HG03558 (cell line): Measurements from ENCODE around the gene FTCD.
"Not testable (repeated sequence)": the region's sequence is repeated elsewhere in the genome, so short reads cannot be mapped to it uniquely, and the experiment has no call there.

Source experiments
- ATAC-seq: cut with Tn5 transposase; IDR thresholded peaks from one replicate; pipeline ENCODE4 v1.9.1; 2021; ENCODE audit warnings: moderate number of reproducible peaks; ENCODE audit not compliant: unreplicated experiment; ENCODE audit errors: extremely low read depth

The FTCD gene

GRCh38 chr21:46172863-46173528, 17.6 kb upstream of the FTCD start:
- ATAC-seq = no peak

- ATAC-seq = no peak
These were observed 16.9 kb upstream of the FTCD start for GRCh38 chr21:46171996-46172862.

DNA sequence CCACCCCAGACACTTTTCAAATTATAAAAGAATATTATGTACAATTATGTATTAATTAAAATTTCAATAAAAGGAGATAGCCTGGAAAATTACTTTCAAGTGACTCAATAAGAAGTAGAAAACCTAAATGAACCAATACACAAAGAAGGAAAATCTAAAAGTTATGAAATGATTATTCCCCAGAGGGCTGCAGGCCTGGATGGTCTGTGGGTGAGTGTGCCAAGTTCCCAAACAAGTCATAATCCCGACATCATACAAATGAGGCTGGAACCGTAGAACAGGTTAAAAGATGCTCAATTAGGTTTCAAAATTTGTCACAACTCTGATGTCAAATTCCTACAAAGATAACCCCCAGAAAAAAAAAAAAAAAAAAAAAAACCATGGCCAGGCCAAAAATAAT, 16.2 kb upstream of the FTCD start:
- ATAC-seq = no peak

DNA sequence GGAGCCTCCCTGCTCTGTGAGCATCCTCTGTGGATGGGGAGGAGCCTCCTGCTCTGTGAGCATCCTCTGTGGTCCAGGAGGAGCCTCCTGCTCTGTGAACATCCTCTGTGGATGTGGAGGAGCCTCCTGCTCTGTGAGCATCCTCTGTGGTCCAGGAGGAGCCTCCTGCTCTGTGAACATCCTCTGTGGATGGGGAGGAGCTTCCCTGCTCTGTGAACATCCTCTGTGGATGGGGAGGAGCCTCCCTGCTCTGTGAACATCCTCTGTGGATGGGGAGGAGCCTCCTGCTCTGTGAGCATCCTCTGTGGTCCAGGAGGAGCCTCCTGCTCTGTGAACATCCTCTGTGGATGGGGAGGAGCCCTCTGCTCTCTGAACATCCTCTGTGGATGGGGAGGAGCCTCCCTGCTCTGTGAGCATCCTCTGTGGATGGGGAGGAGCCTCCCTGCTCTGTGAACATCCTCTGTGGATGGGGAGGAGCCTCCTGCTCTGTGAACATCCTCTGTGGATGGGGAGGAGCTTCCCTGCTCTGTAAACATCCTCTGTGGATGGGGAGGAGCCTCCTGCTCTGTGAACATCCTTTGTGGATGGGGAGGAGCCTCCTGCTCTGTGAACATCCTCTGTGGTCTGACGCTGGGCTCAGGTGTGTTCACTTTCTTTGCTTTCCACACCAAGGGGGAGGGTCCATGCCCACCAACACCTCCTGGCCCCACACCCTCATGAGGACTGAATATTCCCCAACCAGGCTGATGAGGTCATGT, 15.2 kb upstream of the FTCD start:
- ATAC-seq = not testable (repeated sequence)

- no peak for ATAC-seq
These were observed 13.4 kb upstream of the FTCD start for GRCh38 chr21:46168659-46169386.

DNA sequence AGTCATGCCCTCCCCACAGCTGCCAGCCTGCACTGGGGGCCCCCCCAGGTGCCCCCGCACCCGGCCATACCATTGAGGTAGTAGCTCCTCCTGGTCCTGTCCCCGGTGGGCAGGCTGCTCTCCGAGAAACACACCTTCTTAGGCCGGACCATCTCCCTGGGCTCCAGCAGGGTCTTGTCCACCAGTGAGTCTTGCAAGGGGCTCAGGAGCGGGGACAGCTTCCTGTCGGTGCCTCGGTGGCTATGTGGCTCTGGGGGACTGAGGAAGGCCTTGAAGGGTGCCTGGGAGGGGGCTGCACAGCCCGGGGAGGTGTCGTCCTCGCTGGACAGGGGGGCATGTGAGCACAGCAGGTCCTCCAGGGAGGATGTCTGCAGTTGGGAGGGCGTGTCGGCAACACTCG, 12.9 kb upstream of the FTCD start:
- no peak for ATAC-seq

DNA sequence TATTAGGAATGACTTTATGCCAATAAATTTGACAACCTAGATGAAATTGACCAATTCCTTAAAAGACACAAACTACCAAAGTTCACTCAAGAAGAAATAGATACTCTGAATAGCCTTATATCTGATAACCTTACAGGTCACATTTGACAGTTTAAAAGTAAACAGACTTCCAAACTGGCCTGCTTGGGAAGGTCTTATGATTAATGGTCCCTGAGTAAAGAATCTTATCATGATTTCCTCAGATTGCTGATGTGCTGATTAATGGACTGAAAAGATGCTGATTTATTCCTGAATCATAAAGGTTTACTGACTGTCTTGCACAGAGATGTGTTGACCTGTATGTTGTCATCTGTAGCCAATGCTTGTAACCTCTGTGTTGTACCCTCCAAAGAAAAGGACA, 9.7 kb upstream of the FTCD start:
- no peak for ATAC-seq

- ATAC-seq = no peak
These were observed 8.0 kb upstream of the FTCD start for GRCh38 chr21:46163380-46163779.

DNA sequence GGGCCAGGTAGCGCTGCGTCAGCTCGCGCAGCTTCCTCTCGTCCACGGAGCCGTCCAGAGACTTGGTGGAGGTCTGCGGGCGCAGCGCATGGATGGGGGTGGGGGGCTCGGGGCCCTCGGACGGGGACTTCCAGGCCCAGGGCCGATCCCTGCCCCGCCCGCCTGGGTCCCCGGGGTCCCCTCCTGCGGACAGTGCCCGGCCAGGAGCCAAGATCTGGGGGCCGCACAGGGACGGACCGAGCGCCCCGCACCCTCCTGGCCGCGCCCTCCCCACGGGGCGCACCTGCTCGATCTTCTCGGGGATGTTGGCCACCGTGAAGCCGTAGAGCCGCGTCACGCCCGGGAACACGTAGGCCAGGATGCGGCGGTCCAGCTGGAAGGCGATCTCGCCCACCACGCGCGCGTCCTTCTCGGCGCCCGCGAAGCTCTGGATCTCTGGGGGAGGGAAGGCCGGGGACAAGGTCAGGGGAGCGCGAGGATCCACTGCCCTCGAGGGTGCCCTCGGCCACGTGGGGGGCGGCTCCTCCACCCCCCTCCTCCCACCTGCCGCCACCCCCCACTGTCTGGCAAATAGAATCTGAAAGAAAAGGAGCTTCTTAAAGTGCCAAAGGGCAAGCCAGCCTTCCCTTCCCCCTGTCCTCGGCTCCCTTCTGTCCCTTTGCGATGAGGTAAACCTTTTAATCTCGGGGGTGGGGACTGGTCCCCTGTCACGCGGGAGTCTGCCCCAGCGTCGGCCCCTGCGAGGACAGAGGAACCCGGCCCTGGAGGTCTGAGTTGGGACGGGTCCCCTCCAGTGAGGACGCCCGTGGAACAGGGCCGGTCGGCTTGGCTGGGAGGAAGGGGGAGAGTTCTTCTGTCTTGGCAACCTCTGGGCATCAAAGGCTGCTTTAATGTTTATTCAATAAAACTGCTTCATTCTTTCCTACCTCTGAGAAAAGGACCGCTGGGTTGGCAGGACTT, 6.5 kb upstream of the FTCD start:
- ATAC-seq = no peak

- no peak for ATAC-seq
These were observed 5.7 kb upstream of the FTCD start for GRCh38 chr21:46160907-46161632.

GRCh38 chr21:46160657-46160906, 5.2 kb upstream of the FTCD start:
- no peak for ATAC-seq

GRCh38 chr21:46159841-46160656, 4.7 kb upstream of the FTCD start:
- no peak for ATAC-seq

DNA sequence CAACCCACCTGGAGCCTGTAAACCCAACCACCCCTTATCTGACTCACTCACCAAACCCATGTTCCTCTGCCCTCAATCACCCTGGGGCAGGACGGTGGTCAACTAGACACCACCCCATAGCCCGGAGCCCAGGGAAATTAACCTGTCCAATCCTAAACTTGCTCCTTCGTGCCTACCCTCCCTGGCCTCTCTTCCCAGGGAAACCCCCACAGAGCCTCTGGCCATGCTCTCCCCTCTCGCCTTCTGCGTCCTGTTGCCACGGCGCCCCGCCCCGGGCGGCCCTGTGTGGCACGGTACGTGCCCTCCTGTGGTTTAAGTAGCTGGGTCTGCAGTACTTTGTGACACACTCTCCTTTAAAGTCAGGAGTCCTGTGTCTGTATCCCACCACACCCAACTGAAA, 4.0 kb upstream of the FTCD start:
- ATAC-seq = no peak

GRCh38 chr21:46158666-46159300, 3.4 kb upstream of the FTCD start:
- no peak for ATAC-seq

DNA sequence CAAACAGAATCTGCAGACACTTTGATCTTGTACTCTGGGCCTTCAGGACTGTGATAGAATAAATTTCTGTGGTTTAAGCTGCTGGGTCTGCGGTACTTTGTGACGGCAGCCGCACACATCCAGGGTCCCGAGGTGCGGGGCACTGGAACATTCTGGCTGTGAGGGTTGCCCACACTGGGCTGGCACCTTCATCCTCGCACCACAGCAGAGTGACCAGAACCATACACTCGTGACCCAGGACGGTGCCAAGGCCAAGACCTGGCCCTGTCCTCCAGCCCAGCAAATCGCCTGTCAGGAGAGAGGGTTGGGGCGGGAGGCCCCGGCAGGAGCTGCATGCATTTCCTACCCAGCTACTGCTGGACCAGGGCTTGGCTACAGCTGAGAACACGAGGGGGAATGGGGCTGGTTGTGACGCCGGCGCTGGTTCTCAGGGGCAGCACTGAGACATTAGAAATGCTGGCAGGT, 2.6 kb upstream of the FTCD start:
- ATAC-seq = no peak

DNA sequence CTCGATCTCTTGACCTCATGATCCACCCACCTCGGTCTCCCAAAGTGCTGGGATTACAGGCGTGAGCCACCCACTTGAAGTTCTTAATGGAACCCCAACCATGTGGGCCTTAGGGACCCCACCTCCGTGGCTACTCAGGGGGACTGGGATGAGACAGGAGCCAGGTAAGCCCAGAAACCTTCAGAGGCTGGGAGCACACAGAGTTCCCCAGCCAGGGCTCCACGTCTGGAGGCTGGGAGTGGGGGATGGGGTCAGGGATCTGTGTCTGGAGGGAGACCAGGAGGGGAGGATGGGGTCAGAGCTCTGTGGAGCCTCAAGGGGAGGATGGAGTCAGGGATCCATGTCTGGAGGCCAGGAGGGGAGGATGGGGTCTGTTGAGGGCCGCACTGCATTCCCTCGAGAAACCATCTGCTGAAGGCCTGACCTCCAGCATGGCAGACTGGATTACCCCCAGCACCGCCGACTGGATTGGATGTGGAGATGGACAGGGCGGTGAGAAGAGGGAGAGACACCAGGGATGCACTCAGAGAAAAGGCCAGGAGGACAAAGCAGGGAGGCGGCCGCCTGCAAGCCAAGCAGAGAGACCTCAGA, 2.1 kb upstream of the FTCD start:
- no peak for ATAC-seq

DNA sequence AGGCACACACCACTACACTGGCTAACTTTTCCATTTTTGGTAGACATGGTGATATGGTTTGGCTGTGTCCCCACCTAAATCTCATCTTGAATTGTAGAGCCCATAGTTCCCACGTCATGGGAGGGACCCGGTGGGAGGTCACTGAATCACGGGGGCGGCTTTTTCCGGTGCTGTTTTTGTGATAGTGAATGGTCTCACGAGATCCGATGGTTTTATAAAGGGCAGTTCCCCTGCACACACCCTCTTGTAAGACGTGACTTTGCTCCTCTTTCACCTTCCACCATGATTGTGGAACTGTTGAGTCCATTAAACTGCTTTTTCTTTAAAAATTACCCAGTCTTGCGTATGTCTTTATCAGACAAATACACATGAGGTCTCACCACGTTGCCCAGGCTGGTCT, 1.3 kb upstream of the FTCD start:
- ATAC-seq = no peak

GRCh38 chr21:46156378-46156645, 933 bp upstream of the FTCD start:
- ATAC-seq = no peak
